OCI-LY7 (cell line): ENCODE data around the gene FIBP. TPM values are rescaled to one million over a fixed set of nuclear protein-coding genes. Genes with fewer than 3 reads are reported as not detected.
A peak's percentile ranks its signal among the peaks of the same experiment; 100 is the strongest.

ENCODE experiments used
- BruUV-seq: library from RNA; stranded (reverse); fragments of 400-500 nt; replicated peaks from 2 replicates; lab custom pipeline; 2021; lab: Mats Ljungman, UMichigan
- CTCF ChIA-PET: fragments of 300-600 bp; sonication (Branson Sonifier 250); formaldehyde crosslinking; loops from one replicate; lab custom pipeline; 2022; ENCODE audit warnings: antibody characterized with exemption; ENCODE audit not compliant: unreplicated experiment; lab: Charles Lee
- POLR2A ChIA-PET: fragments of 300-600 bp; sonication (Branson Sonifier 250); formaldehyde crosslinking; loops from one replicate; lab custom pipeline; 2022; ENCODE audit warnings: antibody characterized with exemption; lab: Charles Lee
- DNase-seq: peaks from one replicate; pipeline ENCODE4 v3.0.0-alpha.2; 2015; ENCODE audit warnings: low spot score
- H2AFZ ChIP-seq: fragments of 200-600 bp; sonication (generic), shearing (Covaris generic); 2 replicates; pipeline ENCODE4 v1.6.1; 2014; ENCODE audit warnings: mild to moderate bottlenecking, antibody characterized with exemption, low read length, moderate library complexity
- H3K27ac ChIP-seq: fragments of 200-600 bp; sonication (generic); 2 replicates; pipeline ENCODE4 v1.5.1; 2014; ENCODE audit warnings: mixed run types, low read depth, mild to moderate bottlenecking, moderate library complexity, low read length, inconsistent platforms; ENCODE audit not compliant: poor library complexity, severe bottlenecking
- H3K36me3 ChIP-seq: fragments of 200-600 bp; sonication (generic); 2 replicates; pipeline ENCODE4 v1.6.1; 2014; ENCODE audit warnings: mild to moderate bottlenecking, antibody characterized with exemption, low read length, moderate library complexity, mixed read lengths; ENCODE audit not compliant: insufficient read depth
- H3K4me1 ChIP-seq: fragments of 200-600 bp; sonication (generic); 2 replicates; pipeline ENCODE4 v1.5.1; 2014; ENCODE audit warnings: mild to moderate bottlenecking, low read length; ENCODE audit not compliant: insufficient read depth, poor library complexity, severe bottlenecking
- H3K4me2 ChIP-seq: fragments of 200-600 bp; sonication (generic); 2 replicates; pipeline ENCODE4 v1.6.1; 2014; ENCODE audit warnings: mild to moderate bottlenecking, low read length
- H3K4me3 ChIP-seq: fragments of 200-600 bp; sonication (generic); 2 replicates; pipeline ENCODE4 v1.5.1; 2014; ENCODE audit warnings: mild to moderate bottlenecking, low read depth, low read length; ENCODE audit not compliant: poor library complexity, severe bottlenecking
- H3K79me2 ChIP-seq: fragments of 200-600 bp; sonication (generic); 2 replicates; pipeline ENCODE4 v1.6.1; 2016; ENCODE audit warnings: low read depth, mild to moderate bottlenecking, low read length, moderate library complexity, mixed read lengths; ENCODE audit not compliant: insufficient read depth
- H3K9me2 ChIP-seq: fragments of 200-600 bp; sonication (generic); 2 replicates; pipeline ENCODE4 v1.6.1; 2016; ENCODE audit warnings: mild to moderate bottlenecking, low read length, mixed read lengths; ENCODE audit not compliant: insufficient read depth
- H3K9me3 ChIP-seq: fragments of 200-600 bp; sonication (generic); 2 replicates; pipeline ENCODE4 v1.6.1; 2014; ENCODE audit warnings: mild to moderate bottlenecking, mixed run types, low read length, mixed read lengths
- H4K20me1 ChIP-seq: fragments of 200-600 bp; sonication (generic); 2 replicates; pipeline ENCODE4 v1.6.1; 2014; ENCODE audit warnings: mild to moderate bottlenecking, antibody characterized with exemption, low read length, moderate library complexity, mixed read lengths; ENCODE audit not compliant: insufficient read depth
- CTCF ChIP-seq: fragments of 200-600 bp; sonication (generic); conservative IDR thresholded peaks from 2 replicates; pipeline ENCODE4 v1.5.1; 2014; ENCODE audit warnings: mild to moderate bottlenecking, antibody characterized with exemption, low read length, moderate library complexity, mixed read lengths
- EZH2phosphoT487 ChIP-seq: fragments of 200-600 bp; sonication (generic); IDR thresholded peaks from 2 replicates; pipeline ENCODE4 v1.6.1; 2018; ENCODE audit warnings: low read depth, borderline replicate concordance, mild to moderate bottlenecking, mixed run types, antibody characterized with exemption, low read length, moderate library complexity, mixed read lengths
- intact Hi-C: fragments of 100-400 bp; cut with micrococcal nuclease; formaldehyde crosslinking; loops from one replicate; pipeline ENCODE4 v1.10.0; 2022; ENCODE audit not compliant: unreplicated experiment
- total RNA-seq, 2 experiments: library from RNA; depleted of rRNA in 1 of 2; stranded (reverse); fragments of >200 nt in 1 of 2; shearing (Covaris generic) in 1 of 2; gene quantifications; 2 replicates each; pipeline ENCODE4 v1.2.3, GENCODE V29; 2014 to 2022

FIBP gene
- total RNA-seq, 2 experiments from 2014 or later, result 97.3 to 184 TPM

- CTCF ChIA-PET, result no interaction called here
- H2AFZ ChIP-seq, result peak overlapping the region; percentile 64; the same call in 1 of the 2 replicates
Measured at GRCh38 chr11:65928667-65929066, 40.4 kb upstream of the FIBP start.

GRCh38 chr11:65927904-65928397, 39.7 kb upstream of the FIBP start:
- peak; percentile 46 for DNase-seq
- H2AFZ ChIP-seq, result peak overlapping the region; percentile 64; the same call in 1 of the 2 replicates

More at GRCh38 chr11:65928667-65929066, 40.4 kb upstream of the FIBP start:
- H3K4me3 ChIP-seq, result no peak overlapping the region
- H3K36me3 ChIP-seq, result no peaks in the 10 kb centered on the region
- no peak for TF ChIP-seq CTCF
- no peak for TF ChIP-seq EZH2phosphoT487
- peak; percentile 16 for DNase-seq
- H3K4me2 ChIP-seq, result peak overlapping the region; percentile 53; the same call in 1 of the 2 replicates
- H3K79me2 ChIP-seq, result no peaks in the 10 kb centered on the region
- no peaks in the 10 kb centered on the region for H4K20me1 ChIP-seq
- H3K9me2 ChIP-seq, result no peaks in the 10 kb centered on the region
- no TSS peak for BruUV-seq
- intact Hi-C loops, result no loop called here
- no peaks in the 10 kb centered on the region for H3K9me3 ChIP-seq
- H3K27ac ChIP-seq, result no peak overlapping the region
- POLR2A ChIA-PET, result interaction anchor here (0.6 kb wide), 1 partner anchor 44 kb away, joined by 3 read pairs; no protein-coding TSS in a partner anchor
- peaks cover 14% of the 10 kb centered on the region for H3K4me1 ChIP-seq

More at GRCh38 chr11:65927904-65928397, 39.7 kb upstream of the FIBP start:
- TF ChIP-seq CTCF, result no peak
- TF ChIP-seq EZH2phosphoT487, result no peak
- Histone ChIP-seq H3K27ac (no peak overlapping the region), H4K20me1 (no peaks in the 10 kb centered on the region), H3K79me2 (no peaks in the 10 kb centered on the region), H3K9me2 (no peaks in the 10 kb centered on the region), H3K4me3 (peak overlapping the region; percentile 15), H3K9me3 (no peaks in the 10 kb centered on the region), H3K36me3 (0 out of 2 replicates have a peak, but pooled peaks cover 2% of the 10 kb centered on the region), H3K4me2 (peak overlapping the region; percentile 53; the same call in 1 of the 2 replicates), H3K4me1 (peaks cover 14% of the 10 kb centered on the region)
- ChIA-PET CTCF (no interaction called here), POLR2A (interaction anchor here (0.6 kb wide), 1 partner anchor 13 kb away, joined by 3 read pairs; no protein-coding TSS in a partner anchor)
- intact Hi-C loops, result no loop called here
- no TSS peak for BruUV-seq
